Mucosa of rectum (tissue), 2 donors: Measurements from ENCODE around the gene A2M.

Experiments used
- H3K27ac ChIP-seq, 2 donors: one replicate each; pipeline ENCODE4 v1.7.0; 2013; ENCODE audit warnings: inconsistent platforms in 2 of 2, low read depth in 2 of 2, low read length in 2 of 2
- H3K27me3 ChIP-seq, 2 donors: one replicate each; pipeline ENCODE4 v1.7.0; 2013; ENCODE audit warnings: low read length in 2 of 2; ENCODE audit not compliant: control insufficient read depth in 2 of 2, insufficient read depth in 2 of 2
- H3K36me3 ChIP-seq, 2 donors: one replicate each; pipeline ENCODE4 v1.7.0; 2013; ENCODE audit warnings: low read length in 2 of 2; ENCODE audit not compliant: control insufficient read depth in 2 of 2, insufficient read depth in 2 of 2
- H3K4me1 ChIP-seq, 2 donors: one replicate each; pipeline ENCODE4 v1.7.0; 2013; ENCODE audit warnings: low read length in 2 of 2, mild to moderate bottlenecking in 1 of 2; ENCODE audit not compliant: control insufficient read depth in 2 of 2, insufficient read depth in 2 of 2
- H3K4me3 ChIP-seq, 2 donors: one replicate each; pipeline ENCODE4 v1.7.0; 2013; ENCODE audit warnings: low read length in 2 of 2
- H3K9ac ChIP-seq, 2 donors: one replicate each; pipeline ENCODE4 v1.7.0; 2013; ENCODE audit warnings: low read length in 2 of 2, low read depth in 1 of 2, mild to moderate bottlenecking in 1 of 2
- H3K9me3 ChIP-seq, 2 donors: one replicate each; pipeline ENCODE4 v1.7.0; 2013; ENCODE audit warnings: low read length in 2 of 2; ENCODE audit not compliant: control insufficient read depth in 2 of 2
- donor health status: healthy.
- donor health status: Normal muscosa, but diverticular disease.

Gene A2M

GRCh38 chr12:9086087-9086486 lies 29.6 kb downstream of the A2M start:
- Histone ChIP-seq H3K9me3 (no peaks in the 10 kb centered on the region), H3K27ac (no peak overlapping the region), H3K4me3 (no peak overlapping the region), H3K9ac (no peak overlapping the region), H3K36me3 (peaks cover 10 to 13% of the 10 kb centered on the region in 2 donors), H3K4me1 (no peaks in the 10 kb centered on the region), H3K27me3 (no peaks in the 10 kb centered on the region)

DNA sequence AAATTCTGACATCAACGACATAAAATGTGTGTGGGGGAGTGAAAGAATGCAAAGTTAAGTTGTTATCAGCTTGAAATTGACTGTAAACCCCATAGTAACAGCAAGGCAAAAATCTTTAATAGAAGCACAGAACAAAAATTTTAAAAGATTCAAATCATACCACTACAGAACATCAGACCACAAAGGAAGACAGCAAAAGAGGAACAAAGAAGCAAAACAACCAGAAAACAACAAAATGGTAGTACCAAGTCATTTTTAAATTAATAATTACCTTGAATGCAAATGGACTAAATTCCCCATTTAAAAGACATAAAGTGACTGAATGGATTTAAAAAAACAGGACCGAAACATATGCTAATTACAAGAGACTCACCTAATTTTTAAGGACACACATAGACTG lies 31.3 kb downstream of the A2M start:
- Histone ChIP-seq H3K9me3 (no peaks in the 10 kb centered on the region), H3K4me1 (no peaks in the 10 kb centered on the region), H3K4me3 (no peak overlapping the region), H3K9ac (no peak overlapping the region), H3K27me3 (no peaks in the 10 kb centered on the region), H3K36me3 (peaks cover 4 to 8% of the 10 kb centered on the region in 2 donors), H3K27ac (no peak overlapping the region)

DNA sequence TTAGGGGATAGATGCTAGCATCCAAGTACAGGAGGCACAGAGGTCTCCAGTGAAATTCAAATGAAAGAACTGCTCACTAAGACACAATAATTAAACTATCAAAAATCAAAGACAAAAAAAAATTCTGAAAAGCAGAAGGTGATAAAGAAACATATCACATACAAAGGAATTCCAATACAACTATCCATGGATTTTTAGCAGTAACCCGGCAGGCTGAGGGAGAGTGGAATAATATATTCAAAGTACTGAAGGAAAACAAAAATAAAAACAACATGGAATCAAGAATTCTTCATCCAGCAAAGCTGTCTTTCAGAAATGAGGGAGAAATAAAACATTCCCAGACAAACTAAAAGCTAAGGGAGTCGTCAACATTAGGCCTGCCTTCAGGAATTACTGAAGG lies 31.9 kb downstream of the A2M start:
- H3K9me3 ChIP-seq = no peaks in the 10 kb centered on the region
- no peaks in the 10 kb centered on the region for H3K27me3 ChIP-seq
- H3K9ac ChIP-seq = no peak overlapping the region
- H3K4me3 ChIP-seq = no peak overlapping the region
- peaks cover 3 to 13% of the 10 kb centered on the region in 2 donors for H3K36me3 ChIP-seq
- no peak overlapping the region for H3K27ac ChIP-seq
- no peaks in the 10 kb centered on the region for H3K4me1 ChIP-seq

- Histone ChIP-seq H3K9me3 (no peaks in the 10 kb centered on the region), H3K36me3 (peaks cover 0 to 10% of the 10 kb centered on the region in 2 donors), H3K9ac (no peak overlapping the region), H3K27ac (no peak overlapping the region), H3K4me1 (no peaks in the 10 kb centered on the region), H3K27me3 (no peaks in the 10 kb centered on the region), H3K4me3 (no peak overlapping the region)
Measured at GRCh38 chr12:9081667-9082427, 33.9 kb downstream of the A2M start.

- H3K27ac ChIP-seq = no peak overlapping the region
- H3K27me3 ChIP-seq = no peaks in the 10 kb centered on the region
- no peak overlapping the region for H3K4me3 ChIP-seq
- H3K4me1 ChIP-seq = no peaks in the 10 kb centered on the region
- H3K36me3 ChIP-seq = peaks cover 0 to 10% of the 10 kb centered on the region in 2 donors
- H3K9ac ChIP-seq = no peak overlapping the region
- no peaks in the 10 kb centered on the region for H3K9me3 ChIP-seq
Measured at GRCh38 chr12:9079883-9080675, 35.6 kb downstream of the A2M start.

- Histone ChIP-seq H3K9ac (no peak overlapping the region), H3K27me3 (no peaks in the 10 kb centered on the region), H3K9me3 (no peaks in the 10 kb centered on the region), H3K27ac (no peak overlapping the region), H3K4me3 (no peak overlapping the region), H3K4me1 (no peaks in the 10 kb centered on the region), H3K36me3 (peaks cover 2 to 13% of the 10 kb centered on the region in 2 donors)
Measured at GRCh38 chr12:9079082-9079481, 36.6 kb downstream of the A2M start.

GRCh38 chr12:9077152-9078031 lies 38.3 kb downstream of the A2M start:
- Histone ChIP-seq H3K9me3 (no peaks in the 10 kb centered on the region), H3K27me3 (no peaks in the 10 kb centered on the region), H3K4me3 (no peak overlapping the region), H3K4me1 (no peaks in the 10 kb centered on the region), H3K36me3 (peaks cover 7 to 15% of the 10 kb centered on the region in 2 donors), H3K27ac (no peak overlapping the region), H3K9ac (no peak overlapping the region)

DNA sequence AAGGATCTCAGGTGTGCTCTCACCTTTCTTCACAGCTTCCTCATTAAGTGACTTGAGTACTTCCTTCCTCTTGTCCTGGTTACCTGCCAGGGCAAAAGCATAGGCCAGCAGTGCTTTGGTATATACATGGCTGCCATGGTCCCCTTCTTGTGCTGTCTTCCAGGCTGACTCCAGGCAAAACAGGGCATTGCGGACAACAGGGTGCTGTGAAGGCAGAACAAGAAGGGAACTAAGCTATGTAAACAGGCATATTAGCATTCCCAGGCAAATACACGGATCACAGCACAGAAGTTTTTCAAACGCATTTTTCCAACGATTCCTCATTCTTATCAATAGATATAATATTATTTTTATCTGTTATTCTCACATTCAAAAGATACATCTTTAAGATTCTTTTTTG lies 39.0 kb downstream of the A2M start:
- H3K4me3 ChIP-seq = no peak overlapping the region
- no peaks in the 10 kb centered on the region for H3K4me1 ChIP-seq
- peaks cover 7 to 16% of the 10 kb centered on the region in 2 donors for H3K36me3 ChIP-seq
- no peak overlapping the region for H3K9ac ChIP-seq
- H3K9me3 ChIP-seq = no peaks in the 10 kb centered on the region
- no peaks in the 10 kb centered on the region for H3K27me3 ChIP-seq
- H3K27ac ChIP-seq = no peak overlapping the region

DNA sequence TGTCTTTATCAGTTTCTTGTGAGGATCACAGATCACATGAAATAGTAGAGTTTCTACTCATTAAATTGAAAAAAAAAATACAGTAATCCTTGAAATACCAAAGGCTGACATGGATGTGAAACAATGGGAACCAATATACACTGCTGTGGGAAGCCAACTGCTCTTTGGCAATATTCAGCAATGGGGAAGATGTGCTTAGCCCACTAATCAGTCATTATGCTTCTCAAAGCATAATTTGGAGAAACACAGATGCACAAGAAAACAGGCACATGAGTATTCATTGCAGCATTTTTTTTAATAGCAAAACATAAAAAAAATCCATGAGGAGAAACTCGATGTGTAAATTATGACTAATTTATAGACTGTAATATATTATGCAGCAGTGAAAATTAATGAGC lies 40.6 kb downstream of the A2M start:
- Histone ChIP-seq H3K9me3 (no peaks in the 10 kb centered on the region), H3K27me3 (no peaks in the 10 kb centered on the region), H3K4me3 (no peak overlapping the region), H3K27ac (no peak overlapping the region), H3K9ac (no peak overlapping the region), H3K36me3 (peaks cover 7 to 16% of the 10 kb centered on the region in 2 donors), H3K4me1 (no peaks in the 10 kb centered on the region)
